Measurements from ENCODE around the gene AMBRA1. TPM values are rescaled to one million over a fixed set of nuclear protein-coding genes. Genes with fewer than 3 reads are reported as not detected.

Gene AMBRA1
- total and polyA plus RNA-seq, 8 donors = 4.6 to 59.4 (median 23.3) TPM

DNA sequence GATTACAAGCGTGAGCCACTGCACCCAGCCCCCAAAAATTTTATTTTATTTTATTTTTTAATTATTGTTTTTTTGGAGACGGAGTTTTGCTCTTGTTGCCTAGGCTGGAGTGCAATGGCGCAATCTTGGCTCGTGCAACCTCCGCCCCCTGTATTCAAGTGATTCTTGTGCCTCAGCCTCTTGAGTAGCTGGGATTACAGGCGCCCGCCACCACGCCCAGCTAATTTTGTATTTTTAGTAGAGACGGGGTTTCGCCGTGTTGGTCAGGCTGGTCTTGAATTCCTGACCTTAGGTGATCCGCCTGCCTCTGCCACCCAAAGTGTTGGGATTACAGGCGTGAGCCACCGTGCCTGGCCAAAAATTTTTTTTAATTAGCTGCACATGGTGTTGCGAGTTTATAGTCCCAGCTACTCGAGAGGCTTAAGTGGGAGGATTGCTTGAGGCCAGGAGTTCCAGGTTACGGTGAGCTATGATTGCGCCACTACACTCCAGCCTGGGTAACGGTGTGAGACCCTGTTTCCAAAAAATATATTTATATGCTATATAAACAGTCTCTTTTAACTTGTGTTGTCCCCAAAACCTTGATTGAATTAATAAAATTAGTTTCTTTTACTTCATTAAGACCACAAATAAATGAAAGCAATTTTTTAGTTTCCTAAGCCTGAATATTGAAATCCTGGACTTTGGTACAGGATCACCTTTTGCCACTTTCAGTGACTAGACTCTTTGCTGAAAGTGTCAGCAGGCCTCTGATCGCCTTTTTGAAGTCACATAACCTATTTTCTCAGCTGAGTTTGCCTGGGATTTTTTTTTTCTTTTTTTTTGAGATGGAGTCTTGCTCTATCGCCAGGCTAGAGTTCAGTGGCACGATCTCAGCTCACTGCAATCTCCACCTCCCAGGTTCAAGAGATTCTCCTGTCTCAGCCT, 39.7 kb upstream of the AMBRA1 start:
- Histone ChIP-seq H3K36me3 (peaks cover 27 to 72% (median 66%) of the 10 kb centered on the region in 4 donors), H3K27me3 (no peaks in the 10 kb centered on the region), H3K4me1 (peaks cover 0 to 7% (median 2%) of the 10 kb centered on the region in 4 donors), H3K9me3 (no peaks in the 10 kb centered on the region), H3K4me3 (no peak overlapping the region), H3K27ac (no peak overlapping the region)
- TF ChIP-seq EP300 (IDR thresholded peaks at IDR 0.05) (no peak), POLR2A (IDR thresholded peaks at IDR 0.05) (no peak), POLR2AphosphoS5 (IDR thresholded peaks at IDR 0.05) (no peak)
- TF ChIP-seq, protein P1, sequence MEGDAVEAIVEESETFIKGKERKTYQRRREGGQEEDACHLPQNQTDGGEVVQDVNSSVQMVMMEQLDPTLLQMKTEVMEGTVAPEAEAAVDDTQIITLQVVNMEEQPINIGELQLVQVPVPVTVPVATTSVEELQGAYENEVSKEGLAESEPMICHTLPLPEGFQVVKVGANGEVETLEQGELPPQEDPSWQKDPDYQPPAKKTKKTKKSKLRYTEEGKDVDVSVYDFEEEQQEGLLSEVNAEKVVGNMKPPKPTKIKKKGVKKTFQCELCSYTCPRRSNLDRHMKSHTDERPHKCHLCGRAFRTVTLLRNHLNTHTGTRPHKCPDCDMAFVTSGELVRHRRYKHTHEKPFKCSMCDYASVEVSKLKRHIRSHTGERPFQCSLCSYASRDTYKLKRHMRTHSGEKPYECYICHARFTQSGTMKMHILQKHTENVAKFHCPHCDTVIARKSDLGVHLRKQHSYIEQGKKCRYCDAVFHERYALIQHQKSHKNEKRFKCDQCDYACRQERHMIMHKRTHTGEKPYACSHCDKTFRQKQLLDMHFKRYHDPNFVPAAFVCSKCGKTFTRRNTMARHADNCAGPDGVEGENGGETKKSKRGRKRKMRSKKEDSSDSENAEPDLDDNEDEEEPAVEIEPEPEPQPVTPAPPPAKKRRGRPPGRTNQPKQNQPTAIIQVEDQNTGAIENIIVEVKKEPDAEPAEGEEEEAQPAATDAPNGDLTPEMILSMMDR (IDR thresholded peaks at IDR 0.05) = no peak
- no peak for DNase-seq
- intact Hi-C loops (cut with DNase I; ENCODE audit: low total_unique reads) = no loop called here
- WGBS, 5 donors = 94 to 97% (median 96%) methylated on average over 22 of the region's 22 CpGs

DNA sequence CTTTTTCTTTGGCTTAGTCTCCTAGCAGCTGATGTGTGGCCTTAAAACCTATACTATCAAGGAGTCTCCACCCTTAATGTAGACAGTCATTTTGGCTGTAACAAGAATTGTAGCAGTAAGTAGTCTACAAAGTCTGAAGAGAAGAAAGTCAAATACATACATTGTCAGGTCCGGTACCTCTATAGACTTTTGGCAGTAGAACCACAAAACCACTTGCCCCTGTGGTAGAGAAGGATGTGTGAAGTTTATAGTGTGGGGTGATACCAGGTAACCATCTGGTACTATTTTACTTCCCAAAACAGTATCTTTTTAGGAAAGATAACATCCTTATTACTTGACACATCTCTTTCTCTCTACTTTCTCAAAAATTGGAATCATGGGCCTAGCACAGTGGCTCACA, 38.7 kb upstream of the AMBRA1 start:
- Histone ChIP-seq H3K36me3 (peaks cover 25 to 73% (median 64%) of the 10 kb centered on the region in 4 donors), H3K9me3 (no peaks in the 10 kb centered on the region), H3K4me3 (no peak overlapping the region), H3K27ac (no peak overlapping the region), H3K4me1 (peaks cover 0 to 10% (median 2%) of the 10 kb centered on the region in 4 donors), H3K27me3 (no peaks in the 10 kb centered on the region)
- WGBS, 5 donors = 74 to 92% (median 89%) methylated on average over 1 of the region's 1 CpG
- no peak for TF ChIP-seq EP300 (IDR thresholded peaks at IDR 0.05)
- no peak for DNase-seq
- intact Hi-C loops (cut with DNase I; ENCODE audit: low total_unique reads) = no loop called here

- DNase-seq = no peak
- no peak overlapping the region for H3K27ac ChIP-seq
- peaks cover 25 to 78% (median 67%) of the 10 kb centered on the region in 4 donors for H3K36me3 ChIP-seq
- H3K4me3 ChIP-seq = no peak overlapping the region
- WGBS, 5 donors = 93 to 100% (median 97%) methylated on average over 2 of the region's 2 CpGs
- peaks cover 0 to 11% (median 2%) of the 10 kb centered on the region in 4 donors for H3K4me1 ChIP-seq
- H3K27me3 ChIP-seq = no peaks in the 10 kb centered on the region
- intact Hi-C loops (cut with DNase I; ENCODE audit: low total_unique reads) = no loop called here
- TF ChIP-seq POLR2AphosphoS5 (IDR thresholded peaks at IDR 0.05) = no peak
- no peak for TF ChIP-seq POLR2A (IDR thresholded peaks at IDR 0.05)
- no peaks in the 10 kb centered on the region for H3K9me3 ChIP-seq
These were observed 37.9 kb upstream of the AMBRA1 start for GRCh38 chr11:46631676-46632075.

GRCh38 chr11:46630237-46630636, 36.4 kb upstream of the AMBRA1 start:
- intact Hi-C loops (cut with DNase I; ENCODE audit: low total_unique reads) = no loop called here
- H3K9me3 ChIP-seq = no peaks in the 10 kb centered on the region
- H3K36me3 ChIP-seq = peaks cover 30 to 80% (median 76%) of the 10 kb centered on the region in 4 donors
- peaks cover 0 to 11% (median 3%) of the 10 kb centered on the region in 4 donors for H3K4me1 ChIP-seq
- DNase-seq = no peak
- no peaks in the 10 kb centered on the region for H3K27me3 ChIP-seq
- H3K4me3 ChIP-seq = no peak overlapping the region
- TF ChIP-seq EP300 (IDR thresholded peaks at IDR 0.05) = no peak
- no peak for TF ChIP-seq POLR2A (IDR thresholded peaks at IDR 0.05)
- TF ChIP-seq, protein P1 (IDR thresholded peaks at IDR 0.05) = no peak
- TF ChIP-seq POLR2AphosphoS5 (IDR thresholded peaks at IDR 0.05) = no peak
- 94 to 100% (median 100%) methylated on average over 1 of the region's 1 CpG for WGBS, 5 donors
- no peak overlapping the region for H3K27ac ChIP-seq

DNA sequence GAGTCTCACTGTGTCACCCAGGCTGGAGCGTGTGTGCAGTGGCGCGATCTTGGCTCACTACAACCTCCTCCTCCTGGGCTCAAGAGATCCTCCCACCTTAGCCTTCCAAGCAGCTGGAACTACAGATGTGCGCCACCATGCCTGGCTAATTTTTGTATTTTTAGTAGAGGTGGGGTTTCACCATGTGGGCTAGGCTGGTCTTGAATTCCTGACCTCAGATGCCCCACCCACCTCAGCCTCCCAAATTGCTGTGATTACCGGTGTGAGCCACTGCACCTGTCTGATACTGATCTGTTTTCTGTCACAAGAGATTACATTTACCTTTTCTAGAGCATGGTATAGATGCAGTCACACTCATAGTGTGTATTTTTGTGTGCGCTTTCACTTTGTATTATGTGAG, 35.1 kb upstream of the AMBRA1 start:
- H3K36me3 ChIP-seq = peaks cover 30 to 91% (median 86%) of the 10 kb centered on the region in 4 donors
- H3K27ac ChIP-seq = no peak overlapping the region
- TF ChIP-seq, protein P1 (IDR thresholded peaks at IDR 0.05) = no peak
- TF ChIP-seq POLR2A (IDR thresholded peaks at IDR 0.05) = no peak
- TF ChIP-seq POLR2AphosphoS5 (IDR thresholded peaks at IDR 0.05) = no peak
- no peak for TF ChIP-seq EP300 (IDR thresholded peaks at IDR 0.05)
- no peaks in the 10 kb centered on the region for H3K9me3 ChIP-seq
- intact Hi-C loops (cut with DNase I; ENCODE audit: low total_unique reads) = no loop called here
- 81 to 93% (median 87%) methylated on average over 6 of the region's 6 CpGs for WGBS, 5 donors
- DNase-seq = no peak
- H3K27me3 ChIP-seq = no peaks in the 10 kb centered on the region
- H3K4me1 ChIP-seq = peaks cover 0 to 8% (median 7%) of the 10 kb centered on the region in 4 donors
- no peak overlapping the region for H3K4me3 ChIP-seq
